ENCODE measurements around the gene ZZZ3. TPM values are rescaled to one million over a fixed set of nuclear protein-coding genes. Genes with fewer than 3 reads are reported as not detected.
"Not testable (repeated sequence)": the region's sequence is repeated elsewhere in the genome, so short reads cannot be mapped to it uniquely, and the experiment has no call there.

Gene ZZZ3
- total RNA-seq, 1 donor from 2014 or later, result 106 TPM

- H3K27ac Mint-ChIP-seq, result no peak overlapping the region
- Histone ChIP-seq H3K79me2 (ENCODE audit: low read depth) (no peaks in the 10 kb centered on the region), H3F3A (ENCODE audit: low read depth) (no peaks in the 10 kb centered on the region), H3K9ac (no peak overlapping the region), H3K27me3 (no peaks in the 10 kb centered on the region), H3K36me3 (no peaks in the 10 kb centered on the region), H2AFZ (replicated peaks) (no peak overlapping the region), H3K4me1 (no peaks in the 10 kb centered on the region), H4K20me1 (ENCODE audit: low read depth) (no peaks in the 10 kb centered on the region), H3K4me3 (no peak overlapping the region), H3K9me3 (ENCODE audit: low read depth) (no peaks in the 10 kb centered on the region), H3K4me2 (no peak overlapping the region), H3K27ac (no peak overlapping the region)
- peaks cover 2% of the 10 kb centered on the region for H3K36me3 Mint-ChIP-seq
- no peaks in the 10 kb centered on the region for H3K4me1 Mint-ChIP-seq
- no peak for DNase-seq (ENCODE audit: low spot score)
- H3K9me3 Mint-ChIP-seq, result peaks cover under 1% of the 10 kb centered on the region
- TF ChIP-seq EZH2 (IDR thresholded peaks at IDR 0.05), result no peak
- TF ChIP-seq EZH2phosphoT487 (IDR thresholded peaks at IDR 0.05), result no peak
- TF ChIP-seq, protein P1, sequence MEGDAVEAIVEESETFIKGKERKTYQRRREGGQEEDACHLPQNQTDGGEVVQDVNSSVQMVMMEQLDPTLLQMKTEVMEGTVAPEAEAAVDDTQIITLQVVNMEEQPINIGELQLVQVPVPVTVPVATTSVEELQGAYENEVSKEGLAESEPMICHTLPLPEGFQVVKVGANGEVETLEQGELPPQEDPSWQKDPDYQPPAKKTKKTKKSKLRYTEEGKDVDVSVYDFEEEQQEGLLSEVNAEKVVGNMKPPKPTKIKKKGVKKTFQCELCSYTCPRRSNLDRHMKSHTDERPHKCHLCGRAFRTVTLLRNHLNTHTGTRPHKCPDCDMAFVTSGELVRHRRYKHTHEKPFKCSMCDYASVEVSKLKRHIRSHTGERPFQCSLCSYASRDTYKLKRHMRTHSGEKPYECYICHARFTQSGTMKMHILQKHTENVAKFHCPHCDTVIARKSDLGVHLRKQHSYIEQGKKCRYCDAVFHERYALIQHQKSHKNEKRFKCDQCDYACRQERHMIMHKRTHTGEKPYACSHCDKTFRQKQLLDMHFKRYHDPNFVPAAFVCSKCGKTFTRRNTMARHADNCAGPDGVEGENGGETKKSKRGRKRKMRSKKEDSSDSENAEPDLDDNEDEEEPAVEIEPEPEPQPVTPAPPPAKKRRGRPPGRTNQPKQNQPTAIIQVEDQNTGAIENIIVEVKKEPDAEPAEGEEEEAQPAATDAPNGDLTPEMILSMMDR (IDR thresholded peaks at IDR 0.05), result no peak
- H3K27me3 Mint-ChIP-seq (ENCODE audit: insufficient read depth, low read depth), result peaks cover 2% of the 10 kb centered on the region
- H3K4me3 Mint-ChIP-seq, result no peak overlapping the region
Measured at GRCh38 chr1:77704736-77705135, 22.3 kb upstream of the ZZZ3 start.

GRCh38 chr1:77699673-77700072 is 17.2 kb upstream of the ZZZ3 start:
- not testable (repeated sequence) for H3K4me3 Mint-ChIP-seq; H3K4me1 Mint-ChIP-seq; H2AFZ ChIP-seq (replicated peaks); H3K9ac ChIP-seq; DNase-seq (ENCODE audit: low spot score); H3K9me3 ChIP-seq (ENCODE audit: low read depth); H3K27me3 ChIP-seq; H3K4me2 ChIP-seq; H3K9me3 Mint-ChIP-seq; H3K27me3 Mint-ChIP-seq (ENCODE audit: insufficient read depth, low read depth); H4K20me1 ChIP-seq (ENCODE audit: low read depth); H3K4me3 ChIP-seq; H3F3A ChIP-seq (ENCODE audit: low read depth); H3K79me2 ChIP-seq (ENCODE audit: low read depth); H3K27ac Mint-ChIP-seq; H3K4me1 ChIP-seq; H3K36me3 ChIP-seq; H3K27ac ChIP-seq; H3K36me3 Mint-ChIP-seq

DNA sequence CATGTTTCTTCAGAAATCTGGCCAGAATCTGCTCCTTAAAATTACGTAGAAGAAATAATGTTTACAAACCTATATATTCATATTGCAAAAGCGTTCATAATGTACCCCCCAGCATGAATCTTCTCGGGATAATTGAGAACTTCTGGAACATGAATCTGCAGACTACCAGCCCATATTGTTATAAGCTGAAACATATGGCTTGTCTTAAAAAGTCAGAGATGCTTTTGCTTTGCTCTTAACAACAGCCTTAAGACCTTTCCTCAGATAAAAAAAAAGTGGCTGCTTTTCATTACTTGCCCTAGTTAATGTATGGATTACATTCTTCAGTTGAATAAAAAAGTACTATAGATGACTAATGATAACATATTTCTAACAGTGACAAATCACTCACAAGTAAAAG is 15.0 kb upstream of the ZZZ3 start:
- H3K27me3 ChIP-seq, result no peaks in the 10 kb centered on the region
- H3K9me3 ChIP-seq (ENCODE audit: low read depth), result no peaks in the 10 kb centered on the region

GRCh38 chr1:77688939-77689338 is 6.5 kb upstream of the ZZZ3 start:
- H3K27me3 ChIP-seq, result no peaks in the 10 kb centered on the region
- Mint-ChIP-seq H3K36me3 (peaks cover 17% of the 10 kb centered on the region), H3K27me3 (ENCODE audit: insufficient read depth, low read depth) (peaks cover 2% of the 10 kb centered on the region), H3K4me1 (peaks cover 17% of the 10 kb centered on the region), H3K9me3 (no peaks in the 10 kb centered on the region), H3K4me3 (no peak overlapping the region), H3K27ac (no peak overlapping the region)
- no peak for DNase-seq (ENCODE audit: low spot score)
- no peak overlapping the region for H3K4me2 ChIP-seq
- H3F3A ChIP-seq (ENCODE audit: low read depth), result peaks cover 13% of the 10 kb centered on the region
- H4K20me1 ChIP-seq (ENCODE audit: low read depth), result no peaks in the 10 kb centered on the region
- no peak overlapping the region for H3K27ac ChIP-seq
- H3K9ac ChIP-seq, result no peak overlapping the region
- no peak overlapping the region for H3K4me3 ChIP-seq
- TF ChIP-seq EZH2phosphoT487 (IDR thresholded peaks at IDR 0.05) (no peak), EZH2 (IDR thresholded peaks at IDR 0.05) (no peak)
- TF ChIP-seq, protein P1 (IDR thresholded peaks at IDR 0.05), result no peak
- H3K9me3 ChIP-seq (ENCODE audit: low read depth), result no peaks in the 10 kb centered on the region
- no peaks in the 10 kb centered on the region for H3K36me3 ChIP-seq
- peaks cover 7% of the 10 kb centered on the region for H3K4me1 ChIP-seq
- H3K79me2 ChIP-seq (ENCODE audit: low read depth), result peaks cover 15% of the 10 kb centered on the region
- no peak overlapping the region for H2AFZ ChIP-seq (replicated peaks)

More for the DNA sequence above, 15.0 kb upstream of the ZZZ3 start:
- H3K9ac ChIP-seq, result no peak overlapping the region
- H3K36me3 ChIP-seq, result no peaks in the 10 kb centered on the region
- no peak overlapping the region for H2AFZ ChIP-seq (replicated peaks)
- no peaks in the 10 kb centered on the region for H4K20me1 ChIP-seq (ENCODE audit: low read depth)
- H3F3A ChIP-seq (ENCODE audit: low read depth), result no peaks in the 10 kb centered on the region
- H3K27ac Mint-ChIP-seq, result no peak overlapping the region
- no peak overlapping the region for H3K4me3 Mint-ChIP-seq
- no peaks in the 10 kb centered on the region for H3K4me1 Mint-ChIP-seq
- no peaks in the 10 kb centered on the region for H3K79me2 ChIP-seq (ENCODE audit: low read depth)
- no peaks in the 10 kb centered on the region for H3K4me1 ChIP-seq
- no peak overlapping the region for H3K4me2 ChIP-seq
- no peak for DNase-seq (ENCODE audit: low spot score)
- H3K27me3 Mint-ChIP-seq (ENCODE audit: insufficient read depth, low read depth), result peaks cover 2% of the 10 kb centered on the region
- H3K4me3 ChIP-seq, result no peak overlapping the region
- peaks cover 10% of the 10 kb centered on the region for H3K36me3 Mint-ChIP-seq
- H3K9me3 Mint-ChIP-seq, result peaks cover 2% of the 10 kb centered on the region
- TF ChIP-seq EZH2 (IDR thresholded peaks at IDR 0.05), result no peak
- TF ChIP-seq EZH2phosphoT487 (IDR thresholded peaks at IDR 0.05), result no peak
- TF ChIP-seq, protein P1 (IDR thresholded peaks at IDR 0.05), result no peak
- no peak overlapping the region for H3K27ac ChIP-seq
